ENCODE results near the gene LEFTY1. TPM values are rescaled to one million over a fixed set of nuclear protein-coding genes. Genes with fewer than 3 reads are reported as not detected.
"Not testable (repeated sequence)": the region's sequence is repeated elsewhere in the genome, so short reads cannot be mapped to it uniquely, and the experiment has no call there.

LEFTY1 gene
- total RNA-seq, 1 experiment from 2014 or later: not detected

DNA sequence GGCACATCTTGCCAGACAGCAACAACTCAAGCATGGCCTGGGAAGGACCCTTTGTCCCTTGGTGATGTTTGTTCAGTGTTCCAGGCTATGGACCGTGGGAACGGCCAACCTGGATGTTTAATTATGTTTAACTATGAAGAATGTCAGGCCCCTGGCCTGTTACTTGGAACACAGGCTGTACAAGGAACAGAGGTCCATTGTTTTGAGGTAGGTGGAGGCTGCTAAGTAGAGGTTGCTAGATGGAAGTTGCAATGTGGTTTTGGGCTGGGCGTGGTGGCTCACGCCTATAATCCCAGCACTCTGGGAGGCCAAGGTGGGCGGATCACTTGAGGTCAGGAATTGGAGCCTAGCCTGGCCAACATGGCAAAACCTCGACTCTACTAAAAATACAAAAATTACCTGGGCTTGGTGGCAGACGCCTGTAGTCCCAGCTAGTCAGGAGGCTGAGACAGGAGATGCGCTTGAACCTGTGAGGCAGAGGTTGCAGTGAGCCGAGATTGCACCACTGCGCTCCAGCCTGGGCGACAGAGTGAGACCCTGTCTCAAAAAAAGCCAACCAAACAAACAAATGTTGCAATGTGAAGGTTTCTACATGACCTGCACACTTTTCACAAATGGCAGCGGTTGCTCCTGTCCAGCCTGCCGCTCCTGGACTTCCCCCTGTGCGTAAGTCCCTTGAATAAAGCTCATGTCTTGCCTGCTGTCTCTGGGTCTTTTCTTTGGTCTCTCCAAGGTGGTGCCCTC lies 2.5 kb upstream of the LEFTY1 start:
- DNase-seq (ENCODE audit: low spot score): no peak
- in situ Hi-C loops (cut with HindIII; ENCODE audit: low sequenced_read_pairs): no loop called here

DNA sequence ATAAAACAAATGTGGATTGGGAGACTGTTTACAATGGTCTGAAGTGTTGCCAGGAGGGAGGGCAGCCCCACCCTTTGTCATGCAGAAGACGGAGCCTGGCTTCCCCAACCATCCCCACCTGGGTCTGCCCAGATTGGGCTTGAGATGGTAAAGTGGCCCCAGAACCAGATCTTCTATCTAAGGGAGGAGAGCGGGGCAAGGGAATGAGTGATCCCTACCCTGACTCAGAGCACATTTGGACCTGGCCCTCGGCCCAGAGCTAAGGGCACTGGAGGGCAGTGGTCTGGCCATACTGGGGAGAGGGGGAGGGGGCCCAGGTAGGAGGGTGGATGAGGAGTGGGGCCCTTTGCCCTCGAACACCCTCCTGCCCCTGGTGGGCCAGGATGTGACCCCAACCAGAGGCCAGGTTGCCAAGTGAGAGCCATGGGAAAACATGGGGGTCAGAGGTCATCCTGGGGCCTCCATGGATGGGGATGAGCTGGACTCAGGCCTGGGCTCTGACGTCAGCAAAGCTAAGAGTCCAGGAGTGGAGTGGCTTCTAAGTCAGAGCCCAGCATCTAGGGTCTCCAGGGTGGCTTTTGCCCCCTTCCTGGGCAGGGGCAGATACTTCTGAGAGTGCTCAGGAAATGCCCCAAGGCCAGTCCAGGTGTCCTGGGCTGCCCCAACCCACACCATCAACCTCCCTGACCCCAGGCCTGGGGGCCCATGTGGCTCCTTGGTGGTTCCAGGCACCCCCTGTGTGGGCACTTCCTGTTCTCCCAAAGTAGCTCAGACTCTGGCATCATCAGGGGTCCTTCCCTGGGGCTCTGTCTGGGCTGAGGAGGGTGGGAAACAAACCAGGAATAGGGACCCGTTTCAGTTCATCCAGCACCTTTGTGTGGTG lies 1.6 kb upstream of the LEFTY1 start:
- in situ Hi-C loops (cut with HindIII; ENCODE audit: low sequenced_read_pairs): no loop called here
- no peak for DNase-seq (ENCODE audit: low spot score)

DNA sequence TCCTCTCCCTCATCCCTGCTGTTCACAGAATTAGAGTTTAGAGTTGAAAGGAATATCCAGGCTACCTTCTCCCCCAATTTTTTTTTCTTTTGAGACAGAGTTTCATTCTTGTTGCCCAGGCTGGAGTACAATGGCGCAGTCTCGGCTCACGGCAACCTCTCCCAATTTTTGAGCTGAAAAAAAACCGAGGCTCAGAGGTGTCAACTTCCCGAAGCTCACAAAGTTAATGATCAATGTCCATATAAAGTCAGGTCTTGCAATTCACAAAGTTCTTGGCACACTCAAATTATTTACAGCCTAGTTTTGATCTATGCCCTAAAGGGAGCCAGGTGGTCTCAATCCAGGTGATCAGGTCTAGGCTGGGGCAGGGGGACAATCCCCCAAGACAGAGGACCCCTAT lies 797 bp upstream of the LEFTY1 start:
- no peak for DNase-seq (ENCODE audit: low spot score)
- in situ Hi-C loops (cut with HindIII; ENCODE audit: low sequenced_read_pairs): no loop called here

- in situ Hi-C loops (cut with HindIII; ENCODE audit: low sequenced_read_pairs): no loop called here
- DNase-seq (ENCODE audit: low spot score): no peak
Observed at GRCh38 chr1:225888289-225888897, 553 bp downstream of the LEFTY1 start.

DNA sequence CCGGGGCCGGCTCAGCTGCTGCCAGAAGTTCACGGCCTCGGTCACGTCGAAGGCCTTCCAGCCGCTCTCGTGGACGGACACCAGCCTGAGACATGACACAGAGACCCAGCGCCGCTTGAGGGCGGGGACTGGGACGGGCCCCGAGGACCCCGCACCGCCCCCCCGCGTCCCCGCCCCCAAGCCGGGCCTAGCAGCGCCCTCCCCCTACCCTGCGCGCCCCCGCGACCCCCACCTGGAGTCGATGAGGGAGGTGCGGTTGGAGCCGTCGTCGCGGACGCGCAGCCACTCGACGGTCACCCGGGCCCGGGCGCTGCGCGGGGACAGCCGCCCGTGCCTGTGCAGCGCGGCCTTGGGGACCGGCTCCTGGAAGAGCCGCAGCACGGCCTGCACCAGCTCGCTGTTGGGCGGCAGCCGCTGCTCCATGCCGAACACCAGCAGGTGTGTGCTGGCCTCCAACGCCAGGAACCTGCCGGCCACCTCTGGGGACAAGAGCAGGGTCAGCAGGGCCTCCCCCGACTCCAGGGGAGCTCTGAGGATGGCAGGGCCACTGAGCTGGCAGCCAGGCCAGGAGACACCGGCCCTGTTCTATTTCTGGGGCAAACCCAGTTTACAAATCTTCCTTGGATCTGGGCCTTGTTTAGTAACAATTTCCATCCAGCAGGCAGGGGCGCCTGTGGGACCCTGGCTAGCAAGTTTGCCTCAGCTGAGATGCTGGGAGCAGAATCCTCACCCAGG lies 1.2 kb downstream of the LEFTY1 start:
- in situ Hi-C loops (cut with HindIII; ENCODE audit: low sequenced_read_pairs); DNase-seq (ENCODE audit: low spot score): not testable (repeated sequence)

DNA sequence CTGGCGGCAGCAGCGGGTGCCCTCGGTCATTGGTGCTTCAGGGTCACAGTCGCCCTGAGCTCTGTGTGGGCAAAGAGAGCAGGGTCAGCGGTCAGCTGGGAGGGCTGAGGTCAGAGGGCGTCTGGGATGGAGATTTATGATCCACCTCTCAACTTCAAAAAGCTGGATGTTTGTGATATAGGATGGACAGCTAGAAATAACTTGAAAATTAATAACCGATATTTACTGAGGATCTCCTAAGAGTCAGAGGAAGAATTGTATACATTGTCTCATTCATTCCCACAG lies 2.0 kb downstream of the LEFTY1 start:
- no peak for DNase-seq (ENCODE audit: low spot score)
- in situ Hi-C loops (cut with HindIII; ENCODE audit: low sequenced_read_pairs): no loop called here

DNA sequence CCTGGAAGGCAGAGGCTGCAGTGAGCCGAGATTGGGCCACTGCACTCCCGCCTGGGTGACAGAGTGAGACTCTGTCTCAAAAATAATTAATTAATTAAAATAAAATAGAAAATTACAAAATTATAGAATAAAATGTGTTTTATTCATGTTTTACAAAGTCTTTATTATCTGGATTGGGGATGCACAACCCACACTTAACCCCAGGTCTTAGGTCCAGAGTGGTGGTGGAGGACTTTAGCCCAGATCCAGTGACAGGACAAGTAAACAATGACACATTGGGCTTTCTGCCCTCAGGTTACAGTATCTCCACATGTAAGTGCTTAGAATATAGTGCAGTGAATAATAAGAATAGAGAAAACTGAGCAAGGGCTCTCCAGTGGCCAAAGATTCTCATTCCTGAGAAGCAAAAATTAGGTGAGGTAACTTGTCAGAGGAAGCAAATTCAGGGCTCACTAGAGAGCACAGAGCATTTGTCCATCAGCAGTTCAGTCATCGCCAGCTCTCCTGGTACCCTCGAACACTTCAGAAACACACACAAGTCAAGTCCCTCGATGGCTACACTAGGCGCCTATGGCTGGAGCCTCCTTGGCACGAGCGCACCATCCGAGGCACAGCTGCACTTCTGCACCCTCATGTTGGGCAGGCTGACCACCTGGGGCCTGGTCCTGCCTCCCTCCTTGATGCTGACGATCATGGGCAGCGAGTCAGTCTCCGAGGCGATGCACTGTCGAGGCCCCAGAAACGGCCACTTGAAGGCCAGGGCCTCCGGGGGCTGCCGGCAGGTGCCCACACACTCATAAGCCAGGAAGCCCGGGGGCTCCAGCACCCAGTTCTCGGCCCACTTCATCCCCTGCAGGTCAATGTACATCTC lies 2.6 kb downstream of the LEFTY1 start:
- in situ Hi-C loops (cut with HindIII; ENCODE audit: low sequenced_read_pairs): no loop called here
- DNase-seq (ENCODE audit: low spot score): no peak

GRCh38 chr1:225885336-225885735 lies 3.6 kb downstream of the LEFTY1 start:
- no peak for DNase-seq (ENCODE audit: low spot score)

DNA sequence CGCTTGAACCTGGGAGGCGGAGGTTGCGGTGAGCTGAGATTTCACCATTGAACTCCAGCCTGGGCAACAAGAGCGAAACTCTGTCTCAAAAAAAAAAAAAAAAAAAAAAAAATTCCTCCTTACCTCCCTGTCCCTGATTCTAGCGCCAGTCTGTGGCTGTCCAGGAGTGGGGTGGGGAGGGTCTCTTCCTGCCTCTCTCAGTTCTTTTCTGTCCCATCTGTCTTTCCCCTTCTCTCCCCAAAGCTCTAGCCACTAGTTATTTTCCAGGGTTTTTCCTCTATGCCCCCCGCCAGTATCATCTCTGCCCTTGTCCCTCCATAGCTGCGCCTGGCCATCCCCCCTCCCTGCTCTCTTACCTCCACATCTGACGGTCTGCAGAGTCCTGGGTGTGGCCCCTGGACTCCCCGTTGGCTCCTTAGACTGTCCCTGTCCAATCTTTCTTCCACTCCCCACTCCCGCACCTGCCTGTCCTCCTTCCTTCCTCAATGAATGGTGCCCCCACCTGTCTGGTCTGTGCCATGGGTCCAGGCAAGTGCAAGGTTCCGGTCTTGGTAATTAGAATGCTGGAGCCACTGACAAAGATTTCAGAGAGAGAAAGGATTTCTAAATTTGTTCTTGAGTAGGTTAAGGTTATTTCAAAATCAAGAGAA lies 5.2 kb downstream of the LEFTY1 start:
- in situ Hi-C loops (cut with HindIII; ENCODE audit: low sequenced_read_pairs): no loop called here
- no peak for DNase-seq (ENCODE audit: low spot score)

More at GRCh38 chr1:225885336-225885735, 3.6 kb downstream of the LEFTY1 start:
- in situ Hi-C loops (cut with HindIII; ENCODE audit: low sequenced_read_pairs): no loop called here

DNA sequence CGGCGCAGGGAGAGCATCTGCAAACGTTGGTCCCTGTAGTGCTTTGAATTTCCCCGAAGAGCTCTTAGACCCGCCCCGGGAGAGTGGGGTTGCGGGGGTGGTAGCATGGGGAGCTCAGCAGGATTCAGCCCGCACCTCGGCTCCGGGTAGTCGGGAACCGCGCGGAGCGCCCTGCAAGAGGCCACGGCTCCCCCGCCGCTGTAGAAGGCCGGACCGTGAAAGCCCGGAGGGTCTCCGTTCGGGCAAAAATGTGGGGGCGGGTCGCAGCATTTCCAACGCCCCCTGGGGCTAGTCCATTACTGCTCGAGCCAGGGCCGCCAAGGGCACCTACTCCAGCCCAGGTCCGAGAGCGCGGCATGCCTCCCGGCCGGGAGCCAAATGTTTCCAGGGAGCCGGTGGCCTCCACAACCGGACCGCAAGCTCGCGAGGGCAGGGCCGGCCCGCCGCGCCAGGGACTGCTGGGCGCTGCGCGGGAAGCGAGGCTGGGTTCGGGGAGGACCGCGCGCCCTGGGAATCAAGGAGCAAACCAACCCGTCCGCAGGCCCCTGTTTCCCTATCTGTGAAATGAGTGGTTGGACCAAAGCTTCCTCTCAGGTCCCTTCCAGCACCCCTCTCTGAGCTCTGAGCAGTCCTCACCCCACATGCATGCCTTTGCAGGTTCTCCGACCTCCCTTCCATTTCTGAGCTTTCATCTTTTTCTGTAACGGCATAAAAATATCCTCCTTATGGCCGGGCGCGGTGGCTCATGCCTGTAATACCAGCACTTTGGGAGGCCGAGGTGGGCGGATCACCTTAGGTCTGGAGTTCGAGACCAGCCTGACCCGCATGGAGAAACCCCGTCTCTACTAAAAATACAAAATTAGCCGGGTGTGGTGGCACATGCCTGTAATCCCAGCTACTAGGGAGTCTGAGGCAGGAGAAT lies 6.0 kb downstream of the LEFTY1 start:
- no peak for DNase-seq (ENCODE audit: low spot score)
- in situ Hi-C loops (cut with HindIII; ENCODE audit: low sequenced_read_pairs): no loop called here

DNA sequence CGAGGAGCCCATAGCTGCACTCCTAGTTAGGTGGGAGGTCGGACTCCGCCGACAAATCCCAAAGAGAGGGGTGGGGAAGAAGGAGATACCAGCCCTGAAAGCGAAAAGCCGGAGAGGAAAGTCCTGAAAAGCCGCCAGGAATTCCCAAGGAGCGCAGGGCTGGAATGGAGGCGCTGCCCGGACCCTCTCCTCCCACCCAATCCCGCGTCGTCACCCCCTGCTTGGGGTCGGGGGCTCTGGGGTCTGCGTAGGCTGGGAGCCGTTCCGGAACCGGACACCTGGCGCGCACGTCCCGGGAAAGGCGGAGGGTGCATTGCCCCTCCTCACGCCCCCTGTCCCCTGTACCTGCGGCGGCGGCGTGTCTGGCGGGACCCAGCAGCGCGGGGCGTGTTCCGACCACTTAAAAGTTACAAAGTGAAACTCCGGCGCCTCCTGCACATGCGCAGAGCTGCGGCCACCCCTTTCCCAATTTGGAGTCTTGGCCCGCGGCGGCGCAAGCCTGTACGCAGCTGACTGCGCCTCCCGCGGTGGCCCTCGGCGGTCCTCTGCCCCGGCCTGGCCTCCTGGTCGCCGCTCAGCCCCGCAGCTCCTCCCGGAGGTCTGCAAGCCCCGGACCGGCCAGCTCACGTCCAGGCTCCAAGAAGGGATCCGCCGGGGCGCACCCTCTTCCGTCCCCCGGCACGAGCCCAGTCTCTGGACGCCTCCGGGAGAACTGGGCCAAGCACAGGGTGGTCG lies 6.8 kb downstream of the LEFTY1 start, which contains the start of gene TMEM63A:
Gene TMEM63A, minus strand, starts transcription at position 422 of the 735 bp plus-strand sequence. CDS start 4,800 bp downstream, outside the sequence.
- in situ Hi-C loops (cut with HindIII; ENCODE audit: low sequenced_read_pairs): no loop called here
- peak; percentile 32 for DNase-seq (ENCODE audit: low spot score)

GRCh38 chr1:225881081-225881958 lies 7.6 kb downstream of the LEFTY1 start:
- DNase-seq (ENCODE audit: low spot score): no peak
- in situ Hi-C loops (cut with HindIII; ENCODE audit: low sequenced_read_pairs): no loop called here

- no peak for DNase-seq (ENCODE audit: low spot score)
- in situ Hi-C loops (cut with HindIII; ENCODE audit: low sequenced_read_pairs): no loop called here
Observed at GRCh38 chr1:225880636-225881035, 8.3 kb downstream of the LEFTY1 start.

GRCh38 chr1:225880222-225880588 lies 8.7 kb downstream of the LEFTY1 start:
- in situ Hi-C loops (cut with HindIII; ENCODE audit: low sequenced_read_pairs): no loop called here
- DNase-seq (ENCODE audit: low spot score): no peak

DNA sequence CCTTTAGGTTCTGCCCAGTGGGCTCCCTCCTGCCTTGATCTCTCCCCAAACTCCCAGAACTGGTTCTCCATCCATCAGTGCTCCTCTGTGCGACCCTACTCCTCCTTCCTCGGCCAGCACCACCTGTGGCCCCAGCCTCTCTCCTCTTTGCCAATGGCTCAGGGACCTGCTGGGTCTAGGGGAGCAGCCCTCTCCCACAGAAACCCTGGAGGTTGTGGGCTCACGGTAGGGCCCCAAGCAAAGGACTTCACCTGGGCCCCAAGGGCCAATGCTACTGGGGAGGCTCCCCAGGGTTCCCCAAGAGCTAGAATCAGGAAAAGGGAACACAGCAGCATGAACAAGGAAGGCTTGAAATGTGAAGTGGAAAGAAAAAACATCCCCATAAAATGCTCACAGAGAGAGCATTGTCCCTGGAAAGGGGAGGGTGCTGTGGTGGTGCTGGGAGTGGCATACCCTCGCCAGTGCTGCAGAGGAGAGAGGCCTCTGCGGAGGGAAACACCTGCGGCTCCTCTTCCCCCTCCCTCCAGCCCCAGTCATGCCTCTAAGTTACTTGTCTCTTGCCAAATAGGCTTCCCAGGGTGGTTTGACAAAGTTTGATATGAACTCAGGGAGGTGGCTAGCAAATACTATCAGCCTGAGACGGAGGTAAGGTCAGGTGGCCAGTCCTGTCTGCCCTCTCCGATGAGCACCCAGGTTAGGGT lies 9.3 kb downstream of the LEFTY1 start:
- in situ Hi-C loops (cut with HindIII; ENCODE audit: low sequenced_read_pairs): no loop called here
- no peak for DNase-seq (ENCODE audit: low spot score)
